GM12878 (cell line): ENCODE data around the gene DCDC1. TPM values are rescaled to one million over a fixed set of nuclear protein-coding genes. Genes with fewer than 3 reads are reported as not detected.

ENCODE experiments used
- ATAC-seq: fragments of 200-7000 bp; cut with Tn5 transposase; 3 replicates; pipeline ENCODE4 v1.9.1; 2020; ENCODE audit warnings: mild to moderate bottlenecking, moderate library complexity
- BruUV-seq: library from RNA; stranded (reverse); fragments of 400-500 nt; replicated peaks from 2 replicates; lab custom pipeline; 2021; lab: Mats Ljungman, UMichigan
- CTCF ChIA-PET: fragments of 300-600 bp; sonication (Branson Sonifier 250); formaldehyde crosslinking; extraction: SDS; loops from one replicate; lab custom pipeline; 2021; ENCODE audit warnings: inconsistent platforms; lab: Yijun Ruan, JAX
- POLR2A ChIA-PET: fragments of 350-600 bp; formaldehyde crosslinking; extraction: SDS; loops from one replicate; lab custom pipeline; 2021; ENCODE audit warnings: inconsistent platforms; lab: Charles Lee
- RAD21 ChIA-PET: fragments of 300-600 bp; sonication (Branson Sonifier 250); formaldehyde crosslinking; loops from one replicate; lab custom pipeline; 2023; ENCODE audit warnings: antibody characterized with exemption; ENCODE audit not compliant: unreplicated experiment; lab: Charles Lee
- SMC1A ChIA-PET: fragments of 300-600 bp; sonication (Branson Sonifier 250); formaldehyde crosslinking; loops from one replicate; lab custom pipeline; 2023; ENCODE audit not compliant: unreplicated experiment, uncharacterized antibody; lab: Charles Lee
- DNase-seq: peaks from one replicate; pipeline ENCODE4 v3.0.0-alpha.2; 2011; ENCODE audit warnings: low read depth, low spot score
- FAIRE-seq: peaks from 3 replicates; lab custom pipeline; 2011; peaks lifted over from hg19 to GRCh38; lab: Jason Lieb, UNC
- H2AFZ ChIP-seq: 2 replicates; pipeline ENCODE4 v1.6.0; 2011; ENCODE audit warnings: low read depth, low read length, control low read depth; ENCODE audit not compliant: control insufficient read depth
- H3K27ac ChIP-seq: 2 replicates; pipeline ENCODE4 v1.5.1; 2011; ENCODE audit warnings: control low read depth; ENCODE audit not compliant: control insufficient read depth, insufficient read depth
- H3K27me3 ChIP-seq, 2 experiments: replicated peaks in 1 of 2; 2 replicates each; pipeline versions ENCODE4 v1.6.0 to v1.6.1; 2011; ENCODE audit warnings: low read length in 1 of 2; ENCODE audit not compliant: control insufficient read depth in 2 of 2, insufficient read depth in 2 of 2
- H3K36me3 ChIP-seq, 2 experiments: 2 replicates each; pipeline ENCODE4 v1.5.1; 2011; ENCODE audit warnings: low read length in 1 of 2; ENCODE audit not compliant: control insufficient read depth in 2 of 2, insufficient read depth in 2 of 2
- H3K4me1 ChIP-seq: 2 replicates; pipeline ENCODE4 v1.6.1; 2011; ENCODE audit warnings: mild to moderate bottlenecking, low read length, moderate library complexity, mixed read lengths; ENCODE audit not compliant: control insufficient read depth, insufficient read depth
- H3K4me2 ChIP-seq: 2 replicates; pipeline ENCODE4 v1.6.0; 2011; ENCODE audit warnings: control low read depth; ENCODE audit not compliant: control insufficient read depth, insufficient read depth
- H3K4me3 ChIP-seq: fragments of 200-600 bp; sonication (generic); 2 replicates; pipeline ENCODE4 v1.5.1; 2016
- H3K79me2 ChIP-seq: 2 replicates; pipeline ENCODE4 v1.6.0; 2011; ENCODE audit warnings: low read length; ENCODE audit not compliant: control insufficient read depth, insufficient read depth
- H3K9ac ChIP-seq: 2 replicates; pipeline ENCODE4 v1.8.0; 2011; ENCODE audit warnings: low read length, control low read depth, mixed read lengths; ENCODE audit not compliant: control insufficient read depth, insufficient read depth
- H3K9me3 ChIP-seq: replicated peaks from 3 replicates; pipeline ENCODE4 v1.5.1; 2011; ENCODE audit warnings: mild to moderate bottlenecking, low read length; ENCODE audit not compliant: control insufficient read depth, insufficient read depth
- H4K20me1 ChIP-seq: 2 replicates; pipeline ENCODE4 v1.6.0; 2011; ENCODE audit not compliant: control insufficient read depth, insufficient read depth
- BCL11A ChIP-seq: IDR thresholded peaks from 2 replicates; pipeline ENCODE4 v1.6.1; 2011; ENCODE audit warnings: low read depth, low read length
- DPF2 ChIP-seq: fragments of 450-650 bp; IDR thresholded peaks from 2 replicates; pipeline ENCODE4 v1.6.1; 2017; ENCODE audit warnings: mild to moderate bottlenecking
- FOXK2 ChIP-seq: fragments of 450-650 bp; IDR thresholded peaks from 2 replicates; pipeline ENCODE4 v1.6.1; 2017; ENCODE audit warnings: mild to moderate bottlenecking, moderate library complexity
- LARP7 ChIP-seq: fragments of 450-650 bp; IDR thresholded peaks from 2 replicates; pipeline ENCODE4 v1.6.1; 2017; ENCODE audit warnings: mild to moderate bottlenecking
- WGBS: methylation state at CpG from one replicate; pipeline ENCODE4 v1.1.6; 2016; ENCODE audit warnings: low lambda C conversion rate; ENCODE audit not compliant: insufficient replicate concordance, insufficient coverage; ENCODE audit errors: missing lambda C conversion rate; 5-methylcytosine and 5-hydroxymethylcytosine counted together
- in situ Hi-C: fragments of 300-500 bp; cut with MboI; formaldehyde crosslinking; loops from 9 replicates; pipeline ENCODE4 v1.14.3; 2018; ENCODE audit warnings: mixed read lengths
- intact Hi-C: fragments of 100-400 bp; cut with micrococcal nuclease; formaldehyde crosslinking; loops from one replicate; pipeline ENCODE4 v1.14.2; 2022; ENCODE audit not compliant: unreplicated experiment
- polyA plus RNA-seq, 11 experiments: library from polyadenylated mRNA; depleted of rRNA in 4 of 11; unstranded in 6 of 11; stranded (reverse) in 5 of 11; fragments of >200 nt; fragmentation: Nextera tagmentation in 4 of 11; fragmentation: Illumina TruSeq in 1 of 11; extraction: Ambion mirVana in 4 of 11; extraction: Trizol in 1 of 11; gene quantifications; 1 replicate in 1 of 11; 2 replicates in 10 of 11; pipeline versions ENCODE4 v1.2.1 to v1.2.3, GENCODE V29; 2011 to 2016; ENCODE audit warnings: inconsistent platforms in 2 of 11, missing spikeins in 2 of 11, low read depth in 1 of 11
- total RNA-seq, 4 experiments: library from RNA; depleted of rRNA in 3 of 4; stranded (reverse); fragments of >200 nt in 3 of 4; fragmentation: Illumina TruSeq in 1 of 4; extraction: Trizol in 1 of 4; gene quantifications; 2 replicates each; pipeline versions ENCODE4 v1.2.1 to v1.2.3, GENCODE V29; 2013 to 2021
- TF ChIP-seq, protein P1 (sequence below): IDR thresholded peaks from 2 replicates; pipeline ENCODE4 v1.6.1; 2012; ENCODE audit warnings: low read length, inconsistent platforms
- TF ChIP-seq, protein P2 (sequence below): IDR thresholded peaks from 2 replicates; pipeline ENCODE4 v1.6.1; 2011; ENCODE audit warnings: low read depth, mild to moderate bottlenecking, low read length, moderate library complexity, borderline replicate concordance; ENCODE audit errors: extremely low read depth
- TF ChIP-seq, protein P3 (sequence below): fragments of 450-650 bp; formaldehyde crosslinking; IDR thresholded peaks from 2 replicates; pipeline ENCODE4 v1.4.0; 2022; ENCODE audit warnings: mild to moderate bottlenecking, moderate library complexity
- TF ChIP-seq, protein P4 (sequence below): fragments of 450-650 bp; IDR thresholded peaks from 2 replicates; pipeline ENCODE4 v1.6.1; 2016; ENCODE audit warnings: mild to moderate bottlenecking

DCDC1 gene
- total and polyA plus RNA-seq, 10 of the 15 experiments (the other 5 are each of a cell fraction or from before 2014, with no cell fraction given), result not detected

DNA sequence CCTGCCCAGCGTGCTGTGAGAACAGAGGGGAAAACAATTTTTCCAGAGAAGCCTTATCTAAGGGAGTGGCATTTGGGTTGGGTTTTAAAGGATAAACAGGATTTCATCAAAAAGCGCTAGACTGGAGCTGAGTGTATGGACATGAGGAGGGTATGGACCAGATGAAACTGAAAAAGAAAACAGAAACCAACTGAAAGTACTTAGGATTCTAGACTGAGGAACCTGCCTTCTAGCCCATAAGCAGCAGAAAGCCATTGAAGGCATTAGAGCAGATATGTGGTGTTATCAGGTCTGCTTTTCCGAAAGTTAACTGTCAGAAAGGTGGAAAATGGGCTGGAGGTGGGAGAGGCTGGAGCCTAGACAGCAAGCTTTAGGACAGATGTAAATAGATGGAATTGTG lies 443.4 kb downstream of the DCDC1 start (continued):
- TF ChIP-seq, protein P1, sequence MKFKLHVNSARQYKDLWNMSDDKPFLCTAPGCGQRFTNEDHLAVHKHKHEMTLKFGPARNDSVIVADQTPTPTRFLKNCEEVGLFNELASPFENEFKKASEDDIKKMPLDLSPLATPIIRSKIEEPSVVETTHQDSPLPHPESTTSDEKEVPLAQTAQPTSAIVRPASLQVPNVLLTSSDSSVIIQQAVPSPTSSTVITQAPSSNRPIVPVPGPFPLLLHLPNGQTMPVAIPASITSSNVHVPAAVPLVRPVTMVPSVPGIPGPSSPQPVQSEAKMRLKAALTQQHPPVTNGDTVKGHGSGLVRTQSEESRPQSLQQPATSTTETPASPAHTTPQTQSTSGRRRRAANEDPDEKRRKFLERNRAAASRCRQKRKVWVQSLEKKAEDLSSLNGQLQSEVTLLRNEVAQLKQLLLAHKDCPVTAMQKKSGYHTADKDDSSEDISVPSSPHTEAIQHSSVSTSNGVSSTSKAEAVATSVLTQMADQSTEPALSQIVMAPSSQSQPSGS, result no peak

DNA sequence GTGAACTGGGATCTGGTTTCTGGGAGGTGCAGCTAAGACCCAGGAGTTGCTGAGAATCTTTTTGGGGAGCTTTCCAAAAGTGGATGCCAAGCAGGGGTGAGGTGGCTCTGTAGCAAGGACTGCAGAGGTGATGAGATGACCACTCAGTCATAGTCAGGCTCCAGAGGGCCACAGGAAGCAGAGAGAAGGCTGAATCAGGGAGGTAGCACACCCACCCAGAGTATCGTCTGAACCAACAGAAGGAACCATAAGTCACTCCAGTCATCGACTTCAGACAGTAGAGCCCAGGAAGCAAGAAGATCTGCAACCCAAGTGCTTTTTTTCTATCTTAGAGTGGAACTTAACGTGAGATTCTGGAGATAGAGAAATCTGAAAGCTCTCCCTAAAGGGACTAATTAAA lies 447.7 kb downstream of the DCDC1 start:
- no peak for ATAC-seq
- no peaks in the 10 kb centered on the region for H3K36me3 ChIP-seq
- no peak for TF ChIP-seq LARP7
- TF ChIP-seq, protein P2, sequence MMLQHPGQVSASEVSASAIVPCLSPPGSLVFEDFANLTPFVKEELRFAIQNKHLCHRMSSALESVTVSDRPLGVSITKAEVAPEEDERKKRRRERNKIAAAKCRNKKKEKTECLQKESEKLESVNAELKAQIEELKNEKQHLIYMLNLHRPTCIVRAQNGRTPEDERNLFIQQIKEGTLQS, result no peak
- TF ChIP-seq, protein P3, sequence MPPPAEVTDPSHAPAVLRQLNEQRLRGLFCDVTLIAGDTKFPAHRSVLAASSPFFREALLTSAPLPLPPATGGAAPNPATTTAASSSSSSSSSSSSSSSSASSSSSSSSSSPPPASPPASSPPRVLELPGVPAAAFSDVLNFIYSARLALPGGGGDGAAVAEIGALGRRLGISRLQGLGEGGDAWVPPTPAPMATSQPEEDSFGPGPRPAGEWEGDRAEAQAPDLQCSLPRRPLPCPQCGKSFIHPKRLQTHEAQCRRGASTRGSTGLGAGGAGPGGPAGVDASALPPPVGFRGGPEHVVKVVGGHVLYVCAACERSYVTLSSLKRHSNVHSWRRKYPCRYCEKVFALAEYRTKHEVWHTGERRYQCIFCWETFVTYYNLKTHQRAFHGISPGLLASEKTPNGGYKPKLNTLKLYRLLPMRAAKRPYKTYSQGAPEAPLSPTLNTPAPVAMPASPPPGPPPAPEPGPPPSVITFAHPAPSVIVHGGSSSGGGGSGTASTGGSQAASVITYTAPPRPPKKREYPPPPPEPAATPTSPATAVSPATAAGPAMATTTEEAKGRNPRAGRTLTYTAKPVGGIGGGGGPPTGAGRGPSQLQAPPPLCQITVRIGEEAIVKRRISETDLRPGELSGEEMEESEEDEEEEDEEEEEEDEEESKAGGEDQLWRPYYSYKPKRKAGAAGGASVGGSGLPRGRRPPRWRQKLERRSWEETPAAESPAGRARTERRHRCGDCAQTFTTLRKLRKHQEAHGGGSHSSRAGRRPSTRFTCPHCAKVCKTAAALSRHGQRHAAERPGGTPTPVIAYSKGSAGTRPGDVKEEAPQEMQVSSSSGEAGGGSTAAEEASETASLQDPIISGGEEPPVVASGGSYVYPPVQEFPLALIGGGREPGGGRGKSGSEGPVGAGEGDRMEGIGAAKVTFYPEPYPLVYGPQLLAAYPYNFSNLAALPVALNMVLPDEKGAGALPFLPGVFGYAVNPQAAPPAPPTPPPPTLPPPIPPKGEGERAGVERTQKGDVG (CRISPR knock-in tag), result no peak
- no peak for TF ChIP-seq BCL11A
- TF ChIP-seq DPF2, result no peak
- TF ChIP-seq FOXK2, result no peak
- TF ChIP-seq, protein P4, sequence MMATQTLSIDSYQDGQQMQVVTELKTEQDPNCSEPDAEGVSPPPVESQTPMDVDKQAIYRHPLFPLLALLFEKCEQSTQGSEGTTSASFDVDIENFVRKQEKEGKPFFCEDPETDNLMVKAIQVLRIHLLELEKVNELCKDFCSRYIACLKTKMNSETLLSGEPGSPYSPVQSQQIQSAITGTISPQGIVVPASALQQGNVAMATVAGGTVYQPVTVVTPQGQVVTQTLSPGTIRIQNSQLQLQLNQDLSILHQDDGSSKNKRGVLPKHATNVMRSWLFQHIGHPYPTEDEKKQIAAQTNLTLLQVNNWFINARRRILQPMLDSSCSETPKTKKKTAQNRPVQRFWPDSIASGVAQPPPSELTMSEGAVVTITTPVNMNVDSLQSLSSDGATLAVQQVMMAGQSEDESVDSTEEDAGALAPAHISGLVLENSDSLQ, result no peak
- TF ChIP-seq, all 136 proteins: peak for 0
- POLR2A ChIA-PET, result no interaction called here
- H3K4me1 ChIP-seq, result no peaks in the 10 kb centered on the region
- no TSS peak for BruUV-seq
- no peak overlapping the region for H2AFZ ChIP-seq
- no peaks in the 10 kb centered on the region for H4K20me1 ChIP-seq
- FAIRE-seq (no peak), DNase-seq (no peak)
- WGBS, result 12% methylated on average over 3 of the region's 3 CpGs
- H3K4me3 ChIP-seq, result no peak overlapping the region
- RAD21 ChIA-PET, result no interaction called here
- no peaks in the 10 kb centered on the region for H3K9me3 ChIP-seq
- no peak overlapping the region for H3K9ac ChIP-seq
- H3K27me3 ChIP-seq, result no peaks in the 10 kb centered on the region
- no peak overlapping the region for H3K27ac ChIP-seq
- in situ Hi-C loops, result loop anchor here (25.0 kb wide), 1 partner anchor 1485 kb away; no protein-coding TSS in a partner anchor
- intact Hi-C loops, result no loop called here
- SMC1A ChIA-PET, result no interaction called here
- no peaks in the 10 kb centered on the region for H3K79me2 ChIP-seq
- CTCF ChIA-PET, result interaction anchor here (0.9 to 1.3 kb wide), 2 partner anchors 350 to 794 kb away, joined by 3 to 4 read pairs; no protein-coding TSS in a partner anchor
- H3K4me2 ChIP-seq, result no peak overlapping the region
